GM12873 (cell line): Measurements from ENCODE around the gene TSPEAR.

Source experiments
- CTCF ChIP-seq: IDR thresholded peaks from 2 replicates; pipeline ENCODE4 v1.5.1; 2012; ENCODE audit warnings: low read depth, mild to moderate bottlenecking, moderate library complexity, low read length, control low read depth; ENCODE audit not compliant: insufficient read depth; ENCODE audit errors: missing control alignments

TSPEAR gene

GRCh38 chr21:44596068-44596725 is 115.2 kb downstream of the TSPEAR start:
- TF ChIP-seq CTCF: no peak

GRCh38 chr21:44595524-44595923 is 115.8 kb downstream of the TSPEAR start:
- TF ChIP-seq CTCF: no peak

- TF ChIP-seq CTCF: no peak
Observed at GRCh38 chr21:44594406-44594916, 116.9 kb downstream of the TSPEAR start.

- TF ChIP-seq CTCF: no peak
Observed at GRCh38 chr21:44593598-44594405, 117.6 kb downstream of the TSPEAR start.

- TF ChIP-seq CTCF: no peak
Observed at GRCh38 chr21:44592446-44593311, 118.7 kb downstream of the TSPEAR start, which contains the start of gene KRTAP10-6. TSS of gene KRTAP10-6 (minus strand) at chr21:44592505. CDS start at chr21:44592484, 21 bp downstream.

- TF ChIP-seq CTCF: no peak
Observed at GRCh38 chr21:44590311-44590721, 121.1 kb downstream of the TSPEAR start.
